ENCODE results near the gene CDC6. TPM values are rescaled to one million over a fixed set of nuclear protein-coding genes. Genes with fewer than 3 reads are reported as not detected.
A peak's percentile ranks its signal among the peaks of the same experiment; 100 is the strongest.

Gene CDC6
- total RNA-seq, 4 donors from 2014 or later = 0.88 to 11.3 TPM; not detected in 2

GRCh38 chr17:40345994-40346764, 58.5 kb downstream of the CDC6 start:
- intact Hi-C loops (cut with DNase I; ENCODE audit: low total_unique reads) = no loop called here
- Histone ChIP-seq H3K27me3 (no peaks in the 10 kb centered on the region), H3K36me3 (no peaks in the 10 kb centered on the region), H3K4me3 (peak overlapping the region; percentile 59 to 93), H3K4me1 (peaks cover 42 to 63% of the 10 kb centered on the region in 2 donors), H3K9me3 (no peaks in the 10 kb centered on the region), H3K27ac (peak overlapping the region; percentile 89 to 95)
- TF ChIP-seq CTCF (IDR thresholded peaks at IDR 0.05) (no peak), POLR2A (IDR thresholded peaks at IDR 0.05) (no peak)
- DNase-seq = peak in 1 of 2 donors; percentile 23

GRCh38 chr17:40346765-40347158, 59.1 kb downstream of the CDC6 start:
- Histone ChIP-seq H3K4me3 (no peak overlapping the region), H3K36me3 (no peaks in the 10 kb centered on the region), H3K27ac (peak overlapping the region; percentile 89 to 95), H3K27me3 (no peaks in the 10 kb centered on the region), H3K9me3 (no peaks in the 10 kb centered on the region), H3K4me1 (peaks cover 42 to 63% of the 10 kb centered on the region in 2 donors)
- intact Hi-C loops (cut with DNase I; ENCODE audit: low total_unique reads) = no loop called here
- DNase-seq = peak in 1 of 2 donors; percentile 29
- no peak for TF ChIP-seq CTCF (IDR thresholded peaks at IDR 0.05)
- no peak for TF ChIP-seq POLR2A (IDR thresholded peaks at IDR 0.05)

GRCh38 chr17:40347319-40348135, 59.8 kb downstream of the CDC6 start:
- no peak overlapping the region for H3K4me3 ChIP-seq
- peaks cover 42 to 63% of the 10 kb centered on the region in 2 donors for H3K4me1 ChIP-seq
- TF ChIP-seq POLR2A (IDR thresholded peaks at IDR 0.05) (no peak), CTCF (IDR thresholded peaks at IDR 0.05) (no peak)
- H3K9me3 ChIP-seq = no peaks in the 10 kb centered on the region
- peak overlapping the region; percentile 89 to 95 for H3K27ac ChIP-seq
- intact Hi-C loops (cut with DNase I; ENCODE audit: low total_unique reads) = no loop called here
- H3K36me3 ChIP-seq = no peaks in the 10 kb centered on the region
- peak in 1 of 2 donors; percentile 52 for DNase-seq
- no peaks in the 10 kb centered on the region for H3K27me3 ChIP-seq

- peaks cover 42 to 63% of the 10 kb centered on the region in 2 donors for H3K4me1 ChIP-seq
- H3K27ac ChIP-seq = peak overlapping the region; percentile 89 to 95
- no peak for DNase-seq
- no peak overlapping the region for H3K4me3 ChIP-seq
- H3K9me3 ChIP-seq = no peaks in the 10 kb centered on the region
- TF ChIP-seq CTCF (IDR thresholded peaks at IDR 0.05) (no peak), POLR2A (IDR thresholded peaks at IDR 0.05) (no peak)
- intact Hi-C loops (cut with DNase I; ENCODE audit: low total_unique reads) = no loop called here
- no peaks in the 10 kb centered on the region for H3K36me3 ChIP-seq
- no peaks in the 10 kb centered on the region for H3K27me3 ChIP-seq
Observed at GRCh38 chr17:40348136-40348504, 60.4 kb downstream of the CDC6 start.
